ENCODE results near the gene SRSF1.

DNA sequence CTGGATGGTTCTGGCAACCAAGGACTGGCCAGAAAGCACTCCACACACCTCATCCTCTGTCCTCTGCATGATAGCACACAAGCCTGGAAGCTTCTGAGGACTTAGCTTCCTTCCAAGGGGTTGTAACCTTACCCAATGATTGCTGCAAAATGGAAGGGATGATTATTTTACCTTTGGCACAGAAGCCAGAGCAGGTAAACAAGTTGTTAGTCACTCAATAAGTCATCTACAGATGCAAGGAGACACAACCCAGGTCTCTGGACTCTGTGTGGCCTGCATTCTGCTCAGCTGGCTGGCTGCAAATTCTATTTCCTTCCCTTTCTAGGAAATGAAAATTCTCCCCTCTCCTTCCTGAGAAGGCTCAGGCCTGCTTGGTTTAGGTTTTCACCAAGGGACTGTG, 49.4 kb upstream of the SRSF1 start:
- TF ChIP-seq, protein P1, sequence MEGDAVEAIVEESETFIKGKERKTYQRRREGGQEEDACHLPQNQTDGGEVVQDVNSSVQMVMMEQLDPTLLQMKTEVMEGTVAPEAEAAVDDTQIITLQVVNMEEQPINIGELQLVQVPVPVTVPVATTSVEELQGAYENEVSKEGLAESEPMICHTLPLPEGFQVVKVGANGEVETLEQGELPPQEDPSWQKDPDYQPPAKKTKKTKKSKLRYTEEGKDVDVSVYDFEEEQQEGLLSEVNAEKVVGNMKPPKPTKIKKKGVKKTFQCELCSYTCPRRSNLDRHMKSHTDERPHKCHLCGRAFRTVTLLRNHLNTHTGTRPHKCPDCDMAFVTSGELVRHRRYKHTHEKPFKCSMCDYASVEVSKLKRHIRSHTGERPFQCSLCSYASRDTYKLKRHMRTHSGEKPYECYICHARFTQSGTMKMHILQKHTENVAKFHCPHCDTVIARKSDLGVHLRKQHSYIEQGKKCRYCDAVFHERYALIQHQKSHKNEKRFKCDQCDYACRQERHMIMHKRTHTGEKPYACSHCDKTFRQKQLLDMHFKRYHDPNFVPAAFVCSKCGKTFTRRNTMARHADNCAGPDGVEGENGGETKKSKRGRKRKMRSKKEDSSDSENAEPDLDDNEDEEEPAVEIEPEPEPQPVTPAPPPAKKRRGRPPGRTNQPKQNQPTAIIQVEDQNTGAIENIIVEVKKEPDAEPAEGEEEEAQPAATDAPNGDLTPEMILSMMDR (IDR thresholded peaks at IDR 0.05) = no peak
- no peak for TF ChIP-seq POLR2A (IDR thresholded peaks at IDR 0.05)
